CD4-positive, alpha-beta T cell treated with Interferon alpha-2 for 1 hour (primary cell): ENCODE measurements around the gene ANKMY1.

ENCODE experiments used
- DNase-seq, 2 donors: peaks; one replicate each; pipeline ENCODE4 v3.0.0-alpha.2; 2020 to 2022

ANKMY1 gene

DNA sequence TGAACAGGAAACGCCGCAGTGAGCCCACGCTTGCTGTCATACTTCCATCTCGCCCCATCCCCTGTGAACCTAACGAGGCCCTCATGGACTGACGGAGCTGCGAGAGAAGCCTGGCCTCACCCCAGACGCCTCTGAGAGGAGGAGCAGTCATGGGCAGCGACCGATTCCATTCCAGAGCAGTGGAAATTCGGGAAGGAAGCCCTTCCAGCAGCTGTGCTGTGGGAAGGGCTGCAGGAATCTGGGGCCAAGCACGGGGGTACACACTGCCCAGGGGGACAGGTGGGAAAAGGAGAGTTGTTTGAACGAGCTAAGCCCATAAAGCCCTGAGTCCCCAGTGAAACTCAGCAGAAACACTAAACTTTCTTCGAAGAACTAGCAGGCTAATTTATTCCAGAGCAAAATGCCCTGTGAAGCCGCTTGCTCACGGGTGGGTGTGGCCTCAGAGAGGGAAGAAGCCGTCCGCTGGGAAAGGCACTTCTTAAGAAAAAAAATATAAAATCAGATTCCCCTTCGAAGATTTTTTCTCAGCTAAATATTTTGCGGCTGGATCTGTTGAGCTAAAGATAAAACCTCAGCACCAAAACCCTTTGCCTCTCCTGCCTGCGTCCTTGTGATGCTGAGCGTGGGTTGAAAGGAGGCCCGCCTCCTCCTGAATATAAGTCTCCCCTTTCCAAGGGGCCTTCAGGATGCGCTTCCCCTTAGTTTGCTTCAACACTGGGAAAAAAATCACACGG is 38.2 kb downstream of the ANKMY1 start:
- no peak for DNase-seq

DNA sequence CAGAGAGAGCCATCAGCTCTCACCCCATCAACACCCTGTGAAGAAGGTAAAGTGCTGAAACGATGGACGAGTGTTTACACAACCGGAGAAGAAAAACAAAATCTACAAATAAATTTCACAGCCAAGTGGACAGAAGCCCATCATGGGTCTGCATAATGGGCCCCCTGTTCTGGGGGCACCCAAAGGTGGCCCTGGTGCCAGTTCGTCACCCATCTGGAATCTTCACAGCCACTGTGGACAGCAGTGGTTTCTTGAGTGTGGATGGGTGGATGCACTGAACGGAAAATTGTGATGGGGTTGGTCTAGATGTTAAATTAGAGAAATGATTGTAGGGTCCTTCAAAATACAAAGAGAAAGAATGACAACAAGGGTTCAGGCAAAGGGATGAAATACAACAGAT is 38.8 kb downstream of the ANKMY1 start:
- DNase-seq: no peak

DNA sequence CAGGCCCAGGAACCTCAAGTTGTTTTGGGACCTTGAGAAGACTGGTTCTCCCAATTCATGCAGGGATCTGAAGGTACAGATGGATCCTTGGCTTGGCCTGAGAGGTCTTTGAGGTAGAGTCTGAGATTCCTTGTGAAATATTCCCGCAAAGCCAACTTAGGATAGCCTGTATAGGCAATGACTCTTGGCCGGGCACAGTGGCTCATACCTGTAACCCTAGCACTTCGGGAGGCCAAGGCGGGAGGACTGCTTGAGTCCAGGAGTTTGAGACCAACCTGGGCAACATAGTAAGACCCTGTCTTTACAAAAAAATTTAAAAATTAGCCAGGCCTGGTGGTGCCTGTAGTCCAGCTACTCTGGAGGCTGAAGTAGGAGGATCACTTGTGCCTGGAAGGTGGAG is 40.4 kb downstream of the ANKMY1 start:
- no peak for DNase-seq

DNA sequence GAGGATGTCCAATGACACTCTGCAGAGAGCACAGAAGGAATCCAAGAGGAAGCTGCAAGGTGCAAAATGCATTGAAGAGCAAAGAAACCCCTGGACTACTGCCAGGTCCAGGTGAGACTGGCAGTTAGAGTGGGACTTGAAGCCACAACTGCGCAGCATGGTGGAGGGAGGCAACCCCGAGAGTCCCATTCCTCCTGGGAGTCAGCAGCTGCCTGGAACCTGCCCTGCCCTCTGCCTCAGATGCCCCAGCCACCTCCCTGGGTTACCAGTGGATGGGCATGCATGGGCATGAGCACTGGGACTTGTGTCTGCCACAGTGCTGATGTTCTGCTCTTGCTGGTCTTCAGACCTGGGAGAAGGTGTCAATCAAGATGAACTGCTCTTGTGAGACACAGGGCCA is 43.2 kb downstream of the ANKMY1 start:
- DNase-seq: no peak

DNA sequence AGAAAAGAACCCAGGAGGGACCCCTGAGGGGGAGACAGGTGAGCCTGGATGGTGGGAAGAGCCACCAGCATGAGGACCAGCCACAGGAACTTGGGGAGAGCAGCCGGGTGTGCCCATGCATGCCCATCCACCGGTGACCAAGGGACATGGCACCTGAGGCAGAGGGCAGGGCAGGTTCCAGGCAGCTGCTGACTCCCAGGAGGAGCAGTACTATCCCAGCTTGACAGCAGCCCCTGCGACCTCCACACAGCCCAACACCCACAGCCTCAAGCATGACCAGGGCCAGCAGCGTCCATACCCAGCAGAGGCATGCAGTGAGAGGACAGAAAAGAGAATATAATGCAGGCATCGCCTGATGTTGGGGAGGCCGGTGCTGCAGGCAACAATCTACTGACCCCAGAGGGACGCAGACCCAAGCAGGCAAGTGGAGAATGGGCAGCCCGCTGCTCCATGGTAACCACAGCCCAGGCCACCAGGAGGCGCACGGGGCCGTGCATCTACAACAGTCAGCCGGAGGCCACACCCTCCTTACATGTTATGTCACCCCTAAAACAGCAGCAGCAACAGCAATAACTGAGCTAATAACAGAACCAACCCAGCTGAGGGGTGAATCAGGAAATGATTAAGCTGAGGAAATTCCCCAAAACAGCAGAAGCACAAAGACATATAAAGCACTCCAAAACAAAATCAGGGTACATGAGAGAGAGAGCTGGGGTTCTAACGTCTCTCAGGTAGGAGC is 44.1 kb downstream of the ANKMY1 start:
- DNase-seq: peak; percentile 85 to 86

DNA sequence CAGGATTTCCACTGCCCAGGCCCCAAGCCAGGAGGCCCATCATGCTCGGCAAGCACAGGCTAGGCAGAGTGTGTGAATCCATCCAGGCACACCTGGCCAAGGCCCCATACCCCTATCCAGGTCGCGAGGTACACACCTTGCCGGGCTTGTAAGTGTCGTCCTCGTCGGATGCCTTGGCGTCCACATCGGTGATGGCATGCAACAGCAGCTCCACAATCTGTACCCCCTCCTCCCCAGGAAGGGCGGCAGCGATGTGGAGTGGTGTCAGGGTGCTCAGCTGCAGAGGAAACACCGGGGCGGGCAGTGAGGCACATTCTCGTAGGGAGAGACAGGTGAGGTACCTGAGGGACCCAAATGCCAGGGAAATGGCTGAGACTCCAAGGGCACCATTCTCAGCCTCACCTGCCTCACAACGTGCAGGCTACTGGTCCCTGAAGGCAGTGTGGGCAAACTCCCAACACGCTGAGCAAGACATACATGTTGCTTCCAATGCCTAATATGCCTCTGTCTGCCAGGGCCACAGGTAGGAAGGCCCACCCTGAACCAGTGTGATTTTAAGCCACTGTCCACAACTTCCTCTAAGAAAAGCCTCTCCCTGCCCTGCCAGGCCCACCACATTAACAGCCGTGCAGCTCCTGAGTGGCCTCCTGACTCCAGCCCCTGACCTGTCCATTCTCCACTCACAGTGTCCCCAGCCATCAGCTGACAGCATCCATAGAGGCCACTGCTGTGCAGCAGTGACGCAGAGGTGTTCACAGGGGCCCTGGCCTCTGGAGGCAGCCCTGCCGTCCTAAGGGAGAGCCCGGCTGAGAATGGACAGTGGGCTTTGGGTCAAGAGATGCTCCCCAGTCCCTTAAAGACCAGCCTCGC is 44.9 kb downstream of the ANKMY1 start:
- DNase-seq: no peak

DNA sequence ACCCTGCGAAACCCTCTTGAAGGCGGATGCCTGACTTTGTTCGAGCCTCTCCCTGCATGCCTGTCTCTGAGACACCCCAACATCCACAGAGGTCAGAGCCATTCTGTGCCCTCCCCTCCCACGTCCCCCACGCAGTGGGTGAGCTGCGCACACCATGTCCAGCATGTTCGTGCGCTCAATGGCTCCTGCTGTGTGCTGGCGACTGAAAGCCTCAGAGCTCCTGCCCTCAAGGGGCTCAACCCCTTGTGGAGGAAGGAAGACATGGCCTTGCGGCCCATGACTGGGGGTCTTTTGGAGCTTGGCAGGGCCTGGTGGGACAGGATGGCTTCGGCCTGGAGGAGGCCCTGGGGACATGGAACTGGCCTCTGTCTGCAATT is 45.7 kb downstream of the ANKMY1 start:
- DNase-seq: no peak

DNA sequence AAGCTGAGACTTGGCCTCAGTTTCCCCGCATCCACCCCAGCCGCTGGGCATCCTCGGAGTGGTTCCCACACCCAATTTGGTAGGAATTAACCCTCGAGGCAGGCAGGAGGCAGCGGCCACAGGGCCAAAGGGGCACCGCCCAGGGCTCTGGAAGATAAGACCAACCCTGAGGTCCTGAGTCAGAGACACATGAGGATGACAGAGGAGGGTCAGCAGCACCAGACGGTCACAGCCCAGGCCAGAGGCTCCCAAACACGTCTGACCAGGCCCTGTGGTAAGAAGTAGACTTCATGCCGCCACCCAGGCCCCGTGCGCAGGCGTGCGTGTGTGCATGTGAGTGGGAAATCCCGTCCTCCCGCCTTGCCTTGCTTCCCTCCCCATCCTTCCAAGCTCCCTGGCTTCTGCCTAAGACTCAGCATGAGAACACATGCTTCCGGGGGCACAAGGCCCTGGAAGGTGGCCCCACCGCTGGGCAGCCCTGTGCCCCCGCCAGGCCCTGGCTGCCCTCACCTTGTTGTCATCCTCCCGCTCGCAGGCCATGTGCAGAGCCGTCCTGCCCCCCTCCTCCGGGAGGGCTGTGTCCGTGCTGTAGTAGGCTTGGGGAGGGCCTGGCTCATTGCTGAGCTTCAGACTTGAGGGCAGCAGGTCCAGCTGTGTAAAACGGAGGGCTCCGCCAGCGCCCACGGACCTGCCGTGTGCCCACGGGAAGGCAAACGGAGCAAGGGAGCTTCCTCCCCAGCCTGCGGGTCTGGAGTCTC is 46.3 kb downstream of the ANKMY1 start:
- DNase-seq: no peak

DNA sequence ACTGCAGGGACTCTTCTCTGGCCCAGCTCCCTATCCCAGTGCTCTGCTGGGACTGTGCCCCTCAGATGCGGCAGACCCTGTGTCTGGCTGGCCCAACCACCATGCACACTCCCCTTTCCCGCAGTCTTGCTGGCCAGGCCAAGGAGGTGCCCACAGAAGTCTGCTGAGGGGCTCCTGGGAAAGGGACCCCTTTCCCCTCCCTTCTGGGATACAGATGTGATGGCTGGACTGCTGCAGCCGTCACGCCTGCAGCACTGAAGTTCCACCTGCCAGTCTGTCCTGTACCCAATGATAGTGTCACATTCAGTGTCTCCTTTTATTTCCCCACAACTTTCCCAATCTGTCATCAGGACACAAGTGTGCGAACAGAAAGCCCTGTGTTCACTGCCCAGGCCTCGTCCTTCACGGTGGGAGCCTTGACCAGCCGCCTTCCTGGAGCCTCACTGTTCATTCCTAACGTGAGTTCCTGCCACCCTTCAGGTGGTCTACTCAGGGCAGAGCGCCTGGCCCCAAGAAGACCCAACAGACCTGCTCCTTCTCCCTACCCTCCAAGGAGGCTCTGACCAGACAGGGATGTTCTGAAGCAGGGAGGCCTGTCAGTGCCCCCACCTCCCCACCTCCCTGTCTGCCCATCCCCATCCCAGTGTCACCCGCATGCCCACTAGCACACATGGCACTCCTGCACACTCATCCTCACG is 47.1 kb downstream of the ANKMY1 start:
- DNase-seq: no peak

DNA sequence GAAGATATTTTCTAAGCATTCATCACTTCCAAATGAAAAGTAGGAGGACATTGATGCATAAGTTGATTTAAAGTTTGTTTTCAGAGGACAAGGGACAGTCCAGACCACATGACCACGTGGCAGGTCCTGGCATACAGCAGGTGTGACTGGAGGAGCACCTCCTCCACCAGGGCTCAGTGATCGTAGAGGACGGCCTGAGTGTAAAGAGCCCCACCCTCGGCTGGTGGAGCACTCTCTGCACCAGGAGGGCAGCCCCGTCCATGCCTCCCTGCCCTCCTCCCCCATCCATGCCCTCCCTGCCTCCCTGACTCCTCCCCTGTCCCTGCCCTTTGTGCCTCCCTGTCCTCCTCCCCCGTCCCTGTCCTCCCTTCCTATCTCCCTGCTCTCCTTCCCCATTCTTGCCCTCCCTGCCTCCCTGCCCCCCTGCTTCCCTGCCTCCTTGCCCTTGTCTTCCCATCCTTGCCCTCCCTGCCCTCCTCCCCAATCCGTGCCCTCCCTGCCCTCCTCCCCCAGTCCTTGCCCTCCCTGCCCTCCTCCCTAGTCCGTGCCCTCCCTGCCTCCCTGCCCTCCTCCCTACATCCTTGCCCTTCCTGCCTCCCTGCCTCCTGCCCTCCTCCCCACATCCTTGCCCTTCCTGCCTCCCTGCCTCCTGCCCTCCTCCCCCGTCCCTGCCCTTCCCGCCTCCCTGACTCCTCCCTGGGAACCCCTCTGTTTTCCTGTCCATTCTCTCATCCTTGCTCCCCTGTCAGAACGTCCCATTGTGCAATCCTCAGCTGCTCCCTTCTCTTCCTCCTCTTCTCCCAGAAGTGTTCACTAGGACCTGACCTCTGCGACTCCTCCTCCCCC is 47.9 kb downstream of the ANKMY1 start:
- DNase-seq: no peak

DNA sequence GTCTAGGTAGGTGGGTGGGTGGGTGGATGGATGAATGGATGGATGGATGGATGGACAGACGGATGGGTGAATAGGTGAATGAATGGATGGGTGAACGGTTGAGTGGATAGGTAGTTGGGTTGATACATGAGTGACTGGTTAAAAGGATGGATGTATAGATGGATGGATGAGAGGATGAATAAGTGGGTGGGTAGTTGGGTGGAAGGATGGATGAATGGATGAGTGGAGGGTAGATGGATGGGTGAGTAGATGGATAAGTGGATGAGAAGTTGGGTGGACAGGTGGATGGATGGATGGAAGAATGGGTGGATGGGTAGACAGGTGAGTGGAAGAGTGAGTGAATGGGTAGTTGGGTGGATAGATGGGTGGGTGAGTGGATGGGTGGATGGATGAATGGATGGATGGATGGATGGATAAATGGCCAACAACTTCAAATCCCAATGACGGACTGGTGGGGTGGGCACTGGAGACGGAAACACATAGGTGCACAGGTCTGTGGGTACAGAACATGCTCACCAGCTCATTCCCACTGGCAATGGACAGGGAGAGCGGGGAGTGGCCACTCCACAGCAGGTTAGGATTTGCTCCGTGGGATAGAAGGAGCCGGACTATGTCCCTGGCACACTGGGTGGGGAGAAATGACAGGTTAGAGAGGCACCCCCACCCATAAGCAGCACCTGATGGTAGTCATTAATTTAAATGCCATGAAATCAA is 48.8 kb downstream of the ANKMY1 start:
- DNase-seq: no peak

DNA sequence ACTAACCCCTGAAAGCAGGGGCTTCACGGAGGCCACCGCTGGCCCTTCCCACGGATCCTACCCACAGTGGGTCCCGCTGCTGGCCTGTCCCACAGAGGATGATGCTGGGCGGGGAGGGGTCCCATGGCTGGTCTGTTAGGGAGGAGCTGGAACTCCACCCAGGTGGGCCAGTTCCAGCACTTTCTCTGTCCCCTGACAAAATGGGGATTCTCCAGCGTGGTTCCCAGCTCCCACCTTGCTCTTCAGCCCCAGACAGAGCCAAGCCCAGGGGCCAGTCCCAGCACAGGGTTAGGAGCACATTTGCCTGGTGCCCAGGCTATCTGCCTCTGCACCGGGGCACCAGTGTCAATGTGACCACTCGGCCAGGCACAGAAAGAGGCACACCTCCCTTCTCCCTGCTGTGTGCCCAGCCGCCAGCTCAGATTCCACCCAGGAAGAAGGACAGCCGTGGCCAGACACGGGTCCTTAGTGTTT is 50.0 kb downstream of the ANKMY1 start:
- DNase-seq: no peak

DNA sequence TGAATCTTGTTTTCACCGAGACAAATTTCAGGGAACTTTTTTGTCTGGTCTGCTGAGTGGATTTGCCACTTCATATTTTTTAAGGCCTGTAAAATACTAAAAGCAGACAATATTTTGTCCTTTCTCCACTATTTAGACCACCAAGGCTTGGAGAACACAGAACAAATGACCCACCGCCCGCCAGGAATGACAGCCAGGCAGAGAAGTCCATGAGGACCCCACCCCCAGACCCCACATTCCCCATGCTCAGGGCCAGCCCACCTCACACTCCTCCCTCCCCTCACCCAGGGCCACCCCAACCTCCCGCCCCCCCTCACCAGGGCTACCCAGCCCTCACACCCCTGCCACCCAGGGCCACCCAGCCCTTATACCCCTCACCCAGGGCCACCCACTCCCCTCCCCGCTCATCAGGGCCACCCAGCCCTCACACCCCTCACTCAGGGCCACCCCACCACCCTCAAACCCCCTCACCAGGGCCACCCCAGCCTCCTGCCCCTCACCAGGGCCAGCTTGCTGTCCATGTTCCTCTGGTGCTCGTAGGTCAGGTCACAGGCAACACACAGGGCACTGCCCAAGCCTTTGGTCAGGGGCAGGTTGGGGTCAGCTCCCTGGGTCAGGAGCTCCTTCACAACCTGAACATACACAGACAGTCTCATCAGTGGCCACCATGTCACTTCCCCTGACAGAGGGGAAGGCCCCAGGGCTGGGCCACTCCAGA is 50.6 kb downstream of the ANKMY1 start:
- DNase-seq: no peak

DNA sequence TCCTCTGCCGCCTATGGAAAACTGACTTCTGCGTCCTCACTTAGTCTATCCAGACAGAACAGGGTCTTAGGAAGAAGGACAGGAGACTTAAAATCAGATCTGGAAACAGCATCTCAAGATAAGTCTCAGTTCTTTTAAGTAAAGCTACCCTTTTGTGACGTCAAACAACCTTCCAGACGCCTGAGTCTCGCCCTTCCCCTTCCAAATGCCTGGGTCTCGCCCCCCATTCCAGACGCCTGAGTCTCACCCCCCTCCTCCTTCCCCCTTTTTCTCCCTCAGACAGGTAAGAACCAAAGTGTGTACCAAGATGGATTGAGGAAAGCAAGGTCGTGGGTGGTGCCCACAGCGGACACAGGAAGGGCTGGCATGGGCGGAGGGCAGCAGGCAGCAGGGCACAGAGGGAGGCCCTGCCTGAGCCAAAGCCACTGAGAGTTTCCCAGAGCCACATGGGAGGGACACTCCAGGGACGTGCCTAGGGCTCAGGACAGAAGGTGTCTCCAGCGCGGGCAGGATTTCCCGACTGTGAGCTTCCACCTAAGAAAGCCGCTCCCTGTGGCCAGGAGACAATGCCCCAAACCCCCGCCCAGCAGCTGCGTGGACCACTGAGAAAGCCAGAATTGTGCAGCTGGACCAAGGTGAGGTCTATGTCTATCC is 51.3 kb downstream of the ANKMY1 start:
- DNase-seq: no peak

DNA sequence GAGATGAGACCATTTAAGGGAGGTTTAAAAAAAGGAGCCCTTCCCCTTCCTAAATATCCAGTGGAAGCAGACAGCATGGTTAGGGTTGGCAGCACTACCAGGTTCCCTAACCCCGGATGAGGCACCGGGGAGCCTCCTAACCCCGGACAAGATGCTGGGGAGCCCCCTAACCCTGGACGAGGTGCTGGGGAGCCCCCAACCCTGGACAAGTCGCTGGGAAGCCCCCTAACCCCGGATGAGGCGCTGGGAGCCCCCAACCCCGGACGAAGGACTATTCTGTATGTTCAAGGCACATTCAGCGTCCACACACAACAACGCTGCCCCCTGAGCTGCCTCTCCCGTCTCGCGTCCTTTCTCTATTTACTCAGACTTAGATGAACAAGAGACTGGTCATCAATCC is 51.9 kb downstream of the ANKMY1 start:
- no peak for DNase-seq

DNA sequence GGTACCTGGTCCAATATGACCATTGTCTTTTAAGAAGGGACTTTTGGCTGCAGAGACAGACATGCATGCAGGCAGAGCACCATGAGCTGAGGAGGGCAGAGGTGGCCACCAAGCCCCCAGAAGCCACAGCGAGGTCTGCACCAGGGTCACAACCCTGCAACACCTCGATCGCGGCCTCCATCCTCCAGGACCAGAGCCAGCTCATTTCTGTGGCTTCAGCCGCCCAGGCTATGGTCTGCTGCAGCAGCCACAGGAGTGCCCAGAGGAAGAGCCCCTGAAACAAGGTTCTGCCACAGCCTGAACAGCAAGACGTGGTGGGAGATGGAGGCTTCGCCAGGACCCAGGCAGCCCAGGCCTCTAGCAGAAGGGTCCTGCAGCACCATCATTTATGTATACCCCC is 53.9 kb downstream of the ANKMY1 start:
- no peak for DNase-seq

DNA sequence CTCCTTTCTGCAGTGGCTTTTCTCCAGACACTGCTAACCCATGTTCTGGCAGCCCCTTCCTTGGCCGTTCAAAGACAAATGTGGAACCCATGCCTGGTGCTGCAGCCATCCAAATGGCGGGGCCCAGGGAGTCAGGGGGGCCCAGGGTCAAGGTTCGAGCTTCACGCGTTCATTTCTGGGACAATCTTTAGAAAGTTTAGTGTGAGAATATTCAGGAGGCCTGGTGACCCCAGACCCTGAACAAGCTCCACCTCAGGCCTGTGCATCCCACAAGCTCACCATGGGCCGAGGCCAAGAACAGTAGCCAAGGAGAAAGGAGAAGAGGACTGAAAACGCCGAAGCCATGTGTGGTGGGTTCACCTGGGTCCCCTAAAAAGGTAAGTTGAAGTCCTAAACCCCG is 54.4 kb downstream of the ANKMY1 start:
- no peak for DNase-seq

DNA sequence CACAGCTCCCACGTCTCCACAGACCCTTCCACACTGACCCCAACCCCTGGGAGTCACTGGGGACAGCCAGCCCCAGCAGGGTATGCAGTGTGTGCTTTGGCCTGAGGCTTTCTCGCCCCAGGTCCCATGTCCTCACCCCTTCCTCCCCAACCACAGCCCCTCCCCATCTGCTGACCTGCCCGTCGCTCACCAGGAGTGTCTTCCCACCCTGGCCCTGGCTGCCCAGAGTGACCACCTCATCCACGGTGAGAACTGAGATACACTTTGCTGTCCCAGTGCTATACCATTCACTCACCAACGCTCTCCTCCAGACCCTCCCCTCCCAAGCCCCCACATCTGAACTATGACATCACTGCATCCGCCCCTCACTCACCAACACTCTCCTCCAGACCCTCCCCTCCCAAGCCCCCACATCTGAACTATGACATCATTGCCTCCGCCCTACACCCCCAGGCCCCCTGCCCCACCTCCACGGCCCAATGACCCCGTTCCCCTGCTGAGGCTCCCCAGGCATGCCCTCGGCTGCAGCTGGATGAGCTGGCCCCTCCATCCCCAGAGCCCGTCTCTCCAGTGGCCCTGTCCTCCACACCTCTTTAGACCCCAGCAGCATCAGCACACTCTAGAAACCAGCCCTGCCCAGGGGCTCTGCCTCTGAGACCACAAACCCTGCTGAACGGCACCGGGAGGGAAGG is 55.2 kb downstream of the ANKMY1 start:
- no peak for DNase-seq

DNA sequence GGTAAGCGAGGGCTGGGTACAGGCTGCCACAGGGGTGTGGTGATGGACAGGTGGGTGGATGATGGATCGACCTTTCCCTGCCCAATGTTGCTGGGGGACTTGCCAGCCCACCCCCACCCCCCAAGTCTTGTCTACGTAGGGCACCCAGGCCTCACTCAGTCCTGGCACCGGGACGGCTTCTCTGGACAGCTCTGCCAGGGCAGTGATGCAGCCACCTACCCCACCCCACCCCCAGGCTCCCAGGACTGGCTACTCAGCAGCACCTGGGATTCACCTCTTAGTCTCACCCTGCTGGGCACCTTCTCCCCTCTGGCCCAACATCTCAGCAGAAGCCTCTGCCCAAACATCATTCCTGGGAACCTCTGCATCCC is 55.7 kb downstream of the ANKMY1 start:
- DNase-seq: no peak
